GM12878 (cell line): ENCODE data around the gene MRPL20. TPM values are rescaled to one million over a fixed set of nuclear protein-coding genes. Genes with fewer than 3 reads are reported as not detected.

Experiments used
- ATAC-seq: fragments of 200-7000 bp; cut with Tn5 transposase; 3 replicates; pipeline ENCODE4 v1.9.1; 2020; ENCODE audit warnings: mild to moderate bottlenecking, moderate library complexity
- BruUV-seq: library from RNA; stranded (reverse); fragments of 400-500 nt; replicated peaks from 2 replicates; lab custom pipeline; 2021; lab: Mats Ljungman, UMichigan
- CTCF ChIA-PET: fragments of 300-600 bp; sonication (Branson Sonifier 250); formaldehyde crosslinking; extraction: SDS; loops from one replicate; lab custom pipeline; 2021; ENCODE audit warnings: inconsistent platforms; lab: Yijun Ruan, JAX
- POLR2A ChIA-PET: fragments of 350-600 bp; formaldehyde crosslinking; extraction: SDS; loops from one replicate; lab custom pipeline; 2021; ENCODE audit warnings: inconsistent platforms; lab: Charles Lee
- RAD21 ChIA-PET: fragments of 300-600 bp; sonication (Branson Sonifier 250); formaldehyde crosslinking; loops from one replicate; lab custom pipeline; 2023; ENCODE audit warnings: antibody characterized with exemption; ENCODE audit not compliant: unreplicated experiment; lab: Charles Lee
- SMC1A ChIA-PET: fragments of 300-600 bp; sonication (Branson Sonifier 250); formaldehyde crosslinking; loops from one replicate; lab custom pipeline; 2023; ENCODE audit not compliant: unreplicated experiment, uncharacterized antibody; lab: Charles Lee
- DNase-seq: peaks from one replicate; pipeline ENCODE4 v3.0.0-alpha.2; 2011; ENCODE audit warnings: low read depth, low spot score
- FAIRE-seq: peaks from 3 replicates; lab custom pipeline; 2011; peaks lifted over from hg19 to GRCh38; lab: Jason Lieb, UNC
- H2AFZ ChIP-seq: 2 replicates; pipeline ENCODE4 v1.6.0; 2011; ENCODE audit warnings: low read depth, low read length, control low read depth; ENCODE audit not compliant: control insufficient read depth
- H3K27ac ChIP-seq: 2 replicates; pipeline ENCODE4 v1.5.1; 2011; ENCODE audit warnings: control low read depth; ENCODE audit not compliant: control insufficient read depth, insufficient read depth
- H3K27me3 ChIP-seq, 2 experiments: replicated peaks in 1 of 2; 2 replicates each; pipeline versions ENCODE4 v1.6.0 to v1.6.1; 2011; ENCODE audit warnings: low read length in 1 of 2; ENCODE audit not compliant: control insufficient read depth in 2 of 2, insufficient read depth in 2 of 2
- H3K36me3 ChIP-seq, 2 experiments: 2 replicates each; pipeline ENCODE4 v1.5.1; 2011; ENCODE audit warnings: low read length in 1 of 2; ENCODE audit not compliant: control insufficient read depth in 2 of 2, insufficient read depth in 2 of 2
- H3K4me1 ChIP-seq: 2 replicates; pipeline ENCODE4 v1.6.1; 2011; ENCODE audit warnings: mild to moderate bottlenecking, low read length, moderate library complexity, mixed read lengths; ENCODE audit not compliant: control insufficient read depth, insufficient read depth
- H3K4me2 ChIP-seq: 2 replicates; pipeline ENCODE4 v1.6.0; 2011; ENCODE audit warnings: control low read depth; ENCODE audit not compliant: control insufficient read depth, insufficient read depth
- H3K4me3 ChIP-seq: fragments of 200-600 bp; sonication (generic); 2 replicates; pipeline ENCODE4 v1.5.1; 2016
- H3K79me2 ChIP-seq: 2 replicates; pipeline ENCODE4 v1.6.0; 2011; ENCODE audit warnings: low read length; ENCODE audit not compliant: control insufficient read depth, insufficient read depth
- H3K9ac ChIP-seq: 2 replicates; pipeline ENCODE4 v1.8.0; 2011; ENCODE audit warnings: low read length, control low read depth, mixed read lengths; ENCODE audit not compliant: control insufficient read depth, insufficient read depth
- H3K9me3 ChIP-seq: replicated peaks from 3 replicates; pipeline ENCODE4 v1.5.1; 2011; ENCODE audit warnings: mild to moderate bottlenecking, low read length; ENCODE audit not compliant: control insufficient read depth, insufficient read depth
- H4K20me1 ChIP-seq: 2 replicates; pipeline ENCODE4 v1.6.0; 2011; ENCODE audit not compliant: control insufficient read depth, insufficient read depth
- ATF2 ChIP-seq: IDR thresholded peaks from 2 replicates; pipeline ENCODE4 v1.6.1; 2012; ENCODE audit warnings: low read length, inconsistent platforms
- CEBPB ChIP-seq, 2 experiments: fragments of 150-350 bp in 1 of 2; IDR thresholded peaks; 2 replicates each; pipeline ENCODE4 v1.6.1; 2012 to 2014; ENCODE audit warnings: low read depth in 2 of 2, low read length in 2 of 2, borderline replicate concordance in 1 of 2, inconsistent platforms in 1 of 2
- CTCF ChIP-seq, 3 experiments: IDR thresholded peaks in 2 of 3; conservative IDR thresholded peaks in 1 of 3; 2 replicates each; pipeline ENCODE4 v1.5.1; 2011; ENCODE audit warnings: low read depth in 3 of 3, low read length in 3 of 3, mild to moderate bottlenecking in 3 of 3, control low read depth in 2 of 3, moderate library complexity in 2 of 3, inconsistent platforms in 1 of 3, mixed read lengths in 1 of 3; ENCODE audit not compliant: control insufficient read depth in 2 of 3, insufficient read depth in 1 of 3; ENCODE audit errors: extremely low read depth in 1 of 3
- FOXM1 ChIP-seq: IDR thresholded peaks from 2 replicates; pipeline ENCODE4 v1.6.1; 2012; ENCODE audit warnings: low read depth, mild to moderate bottlenecking, inconsistent platforms, low read length, moderate library complexity
- HCFC1 ChIP-seq: fragments of 150-350 bp; IDR thresholded peaks from 2 replicates; pipeline ENCODE4 v1.6.1; 2014; ENCODE audit warnings: low read length
- NR2F1 ChIP-seq: fragments of 450-650 bp; conservative IDR thresholded peaks from 2 replicates; pipeline ENCODE4 v1.6.1; 2017; ENCODE audit warnings: mild to moderate bottlenecking
- PAX5 ChIP-seq: IDR thresholded peaks from 2 replicates; pipeline ENCODE4 v1.6.1; 2011; ENCODE audit warnings: low read depth, low read length, borderline replicate concordance
- POLR2AphosphoS2 ChIP-seq: IDR thresholded peaks from 2 replicates; pipeline ENCODE4 v1.6.1; 2011; ENCODE audit warnings: low read depth, mild to moderate bottlenecking, low read length, improper control_type of control experiment, moderate library complexity
- RB1 ChIP-seq: fragments of 450-650 bp; formaldehyde crosslinking; IDR thresholded peaks from 2 replicates; pipeline ENCODE4 v1.6.1; 2017; ENCODE audit warnings: mild to moderate bottlenecking, borderline replicate concordance
- SMARCA5 ChIP-seq: fragments of 450-650 bp; IDR thresholded peaks from 2 replicates; pipeline ENCODE4 v1.6.1; 2017; ENCODE audit warnings: mild to moderate bottlenecking
- SUPT20H ChIP-seq: IDR thresholded peaks from 2 replicates; pipeline ENCODE4 v1.6.1; 2011; ENCODE audit warnings: low read depth, mild to moderate bottlenecking, low read length, moderate library complexity, borderline replicate concordance; ENCODE audit not compliant: control insufficient read depth
- ZNF622 ChIP-seq: fragments of 450-650 bp; IDR thresholded peaks from 2 replicates; pipeline ENCODE4 v1.6.1; 2017; ENCODE audit warnings: mild to moderate bottlenecking, inconsistent platforms
- WGBS: methylation state at CpG from one replicate; pipeline ENCODE4 v1.1.6; 2016; ENCODE audit warnings: low lambda C conversion rate; ENCODE audit not compliant: insufficient replicate concordance, insufficient coverage; ENCODE audit errors: missing lambda C conversion rate; 5-methylcytosine and 5-hydroxymethylcytosine counted together
- in situ Hi-C: fragments of 300-500 bp; cut with MboI; formaldehyde crosslinking; loops from 9 replicates; pipeline ENCODE4 v1.14.3; 2018; ENCODE audit warnings: mixed read lengths
- intact Hi-C: fragments of 100-400 bp; cut with micrococcal nuclease; formaldehyde crosslinking; loops from one replicate; pipeline ENCODE4 v1.14.2; 2022; ENCODE audit not compliant: unreplicated experiment
- polyA plus RNA-seq, 11 experiments: library from polyadenylated mRNA; depleted of rRNA in 4 of 11; unstranded in 6 of 11; stranded (reverse) in 5 of 11; fragments of >200 nt; fragmentation: Nextera tagmentation in 4 of 11; fragmentation: Illumina TruSeq in 1 of 11; extraction: Ambion mirVana in 4 of 11; extraction: Trizol in 1 of 11; gene quantifications; 1 replicate in 1 of 11; 2 replicates in 10 of 11; pipeline versions ENCODE4 v1.2.1 to v1.2.3, GENCODE V29; 2011 to 2016; ENCODE audit warnings: inconsistent platforms in 2 of 11, missing spikeins in 2 of 11, low read depth in 1 of 11
- total RNA-seq, 4 experiments: library from RNA; depleted of rRNA in 3 of 4; stranded (reverse); fragments of >200 nt in 3 of 4; fragmentation: Illumina TruSeq in 1 of 4; extraction: Trizol in 1 of 4; gene quantifications; 2 replicates each; pipeline versions ENCODE4 v1.2.1 to v1.2.3, GENCODE V29; 2013 to 2021
- TF ChIP-seq, protein P1 (sequence below): IDR thresholded peaks from 2 replicates; pipeline ENCODE4 v1.6.1; 2011; ENCODE audit warnings: borderline replicate concordance, low read depth, mild to moderate bottlenecking, moderate library complexity, mixed read lengths, low read length; ENCODE audit not compliant: insufficient read depth; ENCODE audit errors: extremely low read length
- TF ChIP-seq, protein P2 (sequence below): IDR thresholded peaks from 2 replicates; pipeline ENCODE4 v1.6.1; 2011; ENCODE audit warnings: mild to moderate bottlenecking, low read depth, low read length, moderate library complexity; ENCODE audit not compliant: insufficient replicate concordance

MRPL20 gene
- total and polyA plus RNA-seq, 10 of the 15 experiments (the other 5 are each of a cell fraction or from before 2014, with no cell fraction given), result 129 to 525 (median 255) TPM

DNA sequence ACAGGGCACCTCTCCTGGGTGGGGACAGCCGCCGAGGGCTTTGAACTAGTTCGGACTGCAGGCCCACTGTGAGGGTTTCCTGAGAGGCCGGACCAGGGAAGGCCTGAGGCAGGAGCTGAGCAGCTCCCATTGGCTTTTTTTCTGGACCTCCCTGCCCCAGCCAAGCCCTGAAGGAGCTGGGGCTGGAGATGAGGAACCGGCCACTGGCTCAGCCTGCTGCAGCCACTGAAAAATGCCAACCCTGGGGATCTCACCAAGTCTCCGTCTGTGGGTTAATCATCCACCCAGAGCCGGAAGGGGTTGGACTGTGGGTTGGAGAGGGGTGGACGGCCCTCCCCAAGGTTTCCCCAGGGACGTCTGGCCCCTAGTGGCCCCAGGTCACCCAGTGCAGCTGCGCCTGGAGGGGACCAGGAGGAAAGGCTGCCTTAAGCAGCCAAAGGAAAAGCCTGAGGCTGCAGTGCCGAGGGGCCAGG, 30.8 kb upstream of the MRPL20 start:
- Histone ChIP-seq H3K36me3 (no peaks in the 10 kb centered on the region), H3K9ac (no peak overlapping the region; the same call in 1 of the 2 replicates), H3K27me3 (peaks cover 0 to 11% of the 10 kb centered on the region in 2 experiments; a peak in 3 of 4 replicates), H3K4me2 (peak overlapping the region; percentile 25; the same call in 1 of the 2 replicates), H3K9me3 (no peaks in the 10 kb centered on the region), H3K27ac (no peak overlapping the region), H3K4me3 (no peak overlapping the region), H3K79me2 (no peaks in the 10 kb centered on the region), H2AFZ (no peak overlapping the region; the same call in 1 of the 2 replicates), H4K20me1 (no peaks in the 10 kb centered on the region), H3K4me1 (peaks cover 26% of the 10 kb centered on the region)
- FAIRE-seq (no peak), DNase-seq (peak; percentile 42), ATAC-seq (peak; percentile 85)
- intact Hi-C loops, result no loop called here
- ChIA-PET CTCF (interaction anchor here (1.0 to 2.3 kb wide), 12 partner anchors 9 to 90 kb away, joined by 3 to 15 read pairs (median 6); partner anchors contain the start of gene AURKAIP1), POLR2A (interaction anchor here (0.6 to 1.7 kb wide), 8 partner anchors 16 to 329 kb away, joined by 3 to 10 read pairs (median 4); partner anchors contain the start of gene CCNL2), RAD21 (interaction anchor here (0.8 to 2.0 kb wide), 9 partner anchors 16 to 66 kb away, joined by 3 to 8 read pairs (median 4); partner anchors contain the start of genes AURKAIP1 and MRPL20), SMC1A (interaction anchor here (0.9 to 1.3 kb wide), 5 partner anchors 23 to 64 kb away, joined by 3 to 4 read pairs (median 3); no protein-coding TSS in a partner anchor)
- WGBS, result 33% methylated on average over 11 of the region's 11 CpGs
- in situ Hi-C loops, result no loop called here
- no TSS peak for BruUV-seq
- no peak for TF ChIP-seq CEBPB (IDR thresholded peaks at IDR 0.05; ENCODE audit: borderline replicate concordance in 1 of 2, low read depth in 2 of 2, low read length in 2 of 2)
- TF ChIP-seq, protein P1, sequence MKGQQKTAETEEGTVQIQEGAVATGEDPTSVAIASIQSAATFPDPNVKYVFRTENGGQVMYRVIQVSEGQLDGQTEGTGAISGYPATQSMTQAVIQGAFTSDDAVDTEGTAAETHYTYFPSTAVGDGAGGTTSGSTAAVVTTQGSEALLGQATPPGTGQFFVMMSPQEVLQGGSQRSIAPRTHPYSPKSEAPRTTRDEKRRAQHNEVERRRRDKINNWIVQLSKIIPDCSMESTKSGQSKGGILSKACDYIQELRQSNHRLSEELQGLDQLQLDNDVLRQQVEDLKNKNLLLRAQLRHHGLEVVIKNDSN, result no peak
- peak; percentile 94 for TF ChIP-seq NR2F1
- TF ChIP-seq, protein P2, sequence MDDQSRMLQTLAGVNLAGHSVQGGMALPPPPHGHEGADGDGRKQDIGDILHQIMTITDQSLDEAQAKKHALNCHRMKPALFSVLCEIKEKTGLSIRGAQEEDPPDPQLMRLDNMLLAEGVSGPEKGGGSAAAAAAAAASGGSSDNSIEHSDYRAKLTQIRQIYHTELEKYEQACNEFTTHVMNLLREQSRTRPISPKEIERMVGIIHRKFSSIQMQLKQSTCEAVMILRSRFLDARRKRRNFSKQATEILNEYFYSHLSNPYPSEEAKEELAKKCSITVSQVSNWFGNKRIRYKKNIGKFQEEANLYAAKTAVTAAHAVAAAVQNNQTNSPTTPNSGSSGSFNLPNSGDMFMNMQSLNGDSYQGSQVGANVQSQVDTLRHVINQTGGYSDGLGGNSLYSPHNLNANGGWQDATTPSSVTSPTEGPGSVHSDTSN, result no peak
- 0 out of 2 replicates have a peak, but pooled peaks have one; percentile 22 for TF ChIP-seq SMARCA5
- TF ChIP-seq RB1, result peak; percentile 74; the same call in 1 of the 2 replicates
- no peak for TF ChIP-seq ATF2
- TF ChIP-seq CTCF (IDR thresholded peaks at IDR 0.05 in 2 of 3, conservative IDR thresholded peaks at IDR 0.05 in 1 of 3; ENCODE audit: control insufficient read depth in 2 of 3, extremely low read depth in 1 of 3, insufficient read depth in 1 of 3, low read depth in 3 of 3, low read length in 3 of 3), result peak in 2 of 3 experiments; percentile 28 to 30; a peak in 1 of 6 replicates
- TF ChIP-seq FOXM1, result no peak
- TF ChIP-seq POLR2AphosphoS2, result no peak
- no peak for TF ChIP-seq PAX5
- TF ChIP-seq ZNF622, result no peak
- TF ChIP-seq HCFC1, result no peak
- TF ChIP-seq SUPT20H, result no peak
